ENCODE data around the gene RAB1A.

The RAB1A gene

DNA sequence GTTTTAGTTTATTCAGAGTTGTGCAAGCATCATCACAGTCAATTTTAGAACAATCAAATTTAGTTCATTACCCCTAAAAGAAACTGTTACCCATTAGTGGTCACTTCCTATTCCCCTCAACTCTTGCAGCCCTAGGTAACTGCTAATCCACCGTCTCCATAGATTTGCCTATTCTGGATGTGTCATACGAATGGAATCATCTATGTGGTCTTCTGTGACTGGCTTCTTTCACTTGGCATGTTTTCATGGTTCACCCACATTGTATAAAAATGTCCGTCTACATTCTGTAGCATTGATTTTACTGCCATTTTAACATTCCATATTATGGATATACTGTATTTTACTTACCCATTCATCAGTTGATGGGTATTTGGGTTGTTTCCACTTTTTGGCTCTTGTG is 79.0 kb downstream of the RAB1A start:
- H3K4me3 ChIP-seq (ENCODE audit: low read depth, low read length): no peak overlapping the region
- TF ChIP-seq CTCF (IDR thresholded peaks at IDR 0.05; ENCODE audit: low read depth, low read length, missing control alignments): no peak
- no peak for DNase-seq (ENCODE audit: low read depth)
- in situ Hi-C loops (cut with HindIII; ENCODE audit: low sequenced_read_pairs): no loop called here

- no peak for TF ChIP-seq CTCF (IDR thresholded peaks at IDR 0.05; ENCODE audit: low read depth, low read length, missing control alignments)
- in situ Hi-C loops (cut with HindIII; ENCODE audit: low sequenced_read_pairs): loop anchor here (25.0 kb wide), 1 partner anchor 112 kb away; no protein-coding TSS in a partner anchor
- DNase-seq (ENCODE audit: low read depth): no peak
- H3K4me3 ChIP-seq (ENCODE audit: low read depth, low read length): no peak overlapping the region
Measured at GRCh38 chr2:65049010-65049639, 80.8 kb downstream of the RAB1A start.

- in situ Hi-C loops (cut with HindIII; ENCODE audit: low sequenced_read_pairs): loop anchor here (25.0 kb wide), 1 partner anchor 110 kb away; no protein-coding TSS in a partner anchor
- no peak for DNase-seq (ENCODE audit: low read depth)
- TF ChIP-seq CTCF (IDR thresholded peaks at IDR 0.05; ENCODE audit: low read depth, low read length, missing control alignments): no peak
- H3K4me3 ChIP-seq (ENCODE audit: low read depth, low read length): no peak overlapping the region
Measured at GRCh38 chr2:65046633-65047407, 83.1 kb downstream of the RAB1A start.

- no peak for DNase-seq (ENCODE audit: low read depth)
- no peak overlapping the region for H3K4me3 ChIP-seq (ENCODE audit: low read depth, low read length)
- in situ Hi-C loops (cut with HindIII; ENCODE audit: low sequenced_read_pairs): loop anchor here (25.0 kb wide), 1 partner anchor 108 kb away; no protein-coding TSS in a partner anchor
- no peak for TF ChIP-seq CTCF (IDR thresholded peaks at IDR 0.05; ENCODE audit: low read depth, low read length, missing control alignments)
Measured at GRCh38 chr2:65045651-65046050, 84.3 kb downstream of the RAB1A start.

DNA sequence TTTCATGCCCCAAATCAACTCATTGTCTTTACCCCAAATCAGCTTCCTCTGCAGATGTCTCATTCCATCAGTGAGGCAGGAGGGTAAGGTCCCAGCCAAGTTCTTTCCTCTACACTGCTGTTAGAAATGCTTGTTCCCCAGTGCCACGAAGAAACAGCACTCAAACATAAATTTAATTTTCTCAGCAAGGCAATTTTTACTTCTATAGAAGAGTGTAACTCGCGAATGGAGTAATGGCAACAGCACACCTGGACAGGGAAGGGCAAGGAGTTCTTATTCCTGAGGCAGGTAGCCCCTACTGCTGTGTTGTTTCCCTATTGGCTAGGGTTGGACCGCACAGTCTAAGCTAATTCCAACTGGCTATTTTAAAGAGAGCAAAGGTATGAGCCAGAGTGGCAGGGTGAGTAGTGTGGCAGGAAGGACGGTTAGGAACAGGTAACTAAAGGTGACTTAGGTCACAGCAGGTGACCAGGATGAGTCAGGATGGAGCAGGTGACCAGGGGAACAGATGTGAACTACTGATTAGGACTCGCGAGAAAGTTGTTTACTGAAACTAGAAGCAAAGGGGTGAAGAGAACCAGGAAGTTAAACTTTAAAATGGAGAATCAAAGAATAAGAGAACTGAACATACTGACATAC is 85.7 kb downstream of the RAB1A start:
- H3K4me3 ChIP-seq (ENCODE audit: low read depth, low read length): no peak overlapping the region
- in situ Hi-C loops (cut with HindIII; ENCODE audit: low sequenced_read_pairs): loop anchor here (25.0 kb wide), 1 partner anchor 107 kb away; no protein-coding TSS in a partner anchor
- DNase-seq (ENCODE audit: low read depth): no peak
- no peak for TF ChIP-seq CTCF (IDR thresholded peaks at IDR 0.05; ENCODE audit: low read depth, low read length, missing control alignments)

- TF ChIP-seq CTCF (IDR thresholded peaks at IDR 0.05; ENCODE audit: low read depth, low read length, missing control alignments): no peak
- in situ Hi-C loops (cut with HindIII; ENCODE audit: low sequenced_read_pairs): loop anchor here (25.0 kb wide), 1 partner anchor 106 kb away; no protein-coding TSS in a partner anchor
- DNase-seq (ENCODE audit: low read depth): no peak
- H3K4me3 ChIP-seq (ENCODE audit: low read depth, low read length): no peak overlapping the region
Measured at GRCh38 chr2:65043001-65043400, 86.9 kb downstream of the RAB1A start.

All from astrocyte of the cerebellum (primary cell).